Cardiac muscle cell (in vitro differentiated cells and primary cell): ENCODE results near the gene SCIMP. TPM values are rescaled to one million over a fixed set of nuclear protein-coding genes. Genes with fewer than 3 reads are reported as not detected.
"Not testable (repeated sequence)": the region's sequence is repeated elsewhere in the genome, so short reads cannot be mapped to it uniquely, and the experiment has no call there.

Experiments
- DNase-seq, 2 donors: peaks; one replicate each; pipeline versions ENCODE4 v3.0.0 to v3.0.0-alpha.2; 2010 to 2017; ENCODE audit warnings: low read depth in 1 of 2, low spot score in 1 of 2
- H3K27ac ChIP-seq: fragments of 200-600 bp; sonication (generic); 2 replicates; pipeline ENCODE4 v1.5.1; 2016
- H3K27me3 ChIP-seq: fragments of 200-600 bp; sonication (generic); 2 replicates; pipeline ENCODE4 v1.6.0; 2016; ENCODE audit warnings: control low read depth
- H3K36me3 ChIP-seq: fragments of 200-600 bp; sonication (generic); 2 replicates; pipeline ENCODE4 v1.5.1; 2016; ENCODE audit warnings: control low read depth
- H3K4me1 ChIP-seq: fragments of 200-600 bp; sonication (generic); 2 replicates; pipeline ENCODE4 v1.8.1; 2017; ENCODE audit warnings: low read depth, mild to moderate bottlenecking, mixed run types
- H3K4me3 ChIP-seq: fragments of 200-600 bp; sonication (generic); 2 replicates; pipeline ENCODE4 v1.5.1; 2016; ENCODE audit warnings: mild to moderate bottlenecking
- H3K9me3 ChIP-seq: fragments of 200-600 bp; sonication (generic); 2 replicates; pipeline ENCODE4 v1.5.1; 2017; ENCODE audit warnings: low read depth, mild to moderate bottlenecking, control low read depth
- polyA plus RNA-seq: library from polyadenylated mRNA; unstranded; fragments of >200 nt; fragmentation: Nextera tagmentation; extraction: Ambion mirVana; gene quantifications from 2 replicates; pipeline ENCODE4 v1.2.1, GENCODE V29; 2016
- total RNA-seq: library from RNA; depleted of rRNA; stranded (reverse); fragments of >200 nt; gene quantifications from 2 replicates; pipeline ENCODE4 v1.2.3, GENCODE V29; 2016
- TF ChIP-seq, protein P1 (sequence below): IDR thresholded peaks from 2 replicates; pipeline ENCODE4 v1.5.1; 2012; ENCODE audit warnings: low read depth, mild to moderate bottlenecking, low read length

The SCIMP gene
- total and polyA plus RNA-seq, 2 experiments from 2014 or later = 0.72 TPM; not detected in 1

DNA sequence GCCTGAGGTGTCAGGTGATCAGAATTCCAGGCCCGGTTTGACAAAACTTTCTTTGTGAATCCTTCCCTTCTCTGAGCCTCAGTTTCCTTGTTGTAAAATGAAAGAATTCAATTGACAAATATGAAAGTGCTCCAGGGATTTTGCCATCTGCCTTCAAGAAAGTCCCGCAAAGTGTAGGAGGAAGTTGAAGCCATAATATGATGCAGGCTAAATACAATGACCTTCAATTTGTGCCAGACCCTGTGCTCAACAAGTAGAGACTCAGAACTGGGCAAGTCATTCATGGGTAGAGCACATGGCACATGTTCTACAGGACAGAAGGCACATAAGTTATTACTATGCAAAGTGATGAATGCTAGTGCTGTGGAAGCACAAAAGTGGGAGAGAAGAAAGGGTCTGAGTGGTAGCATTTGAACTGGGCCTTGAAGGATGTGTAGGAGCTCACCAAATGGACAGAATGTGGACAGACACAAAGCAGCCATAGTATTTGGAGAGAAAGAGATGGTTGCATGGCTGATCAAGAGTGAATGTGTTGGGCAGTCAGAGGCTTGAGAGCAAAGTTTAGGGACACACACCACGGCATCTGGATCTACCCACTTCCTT is 2.4 kb upstream of the SCIMP start:
- TF ChIP-seq, protein P1, sequence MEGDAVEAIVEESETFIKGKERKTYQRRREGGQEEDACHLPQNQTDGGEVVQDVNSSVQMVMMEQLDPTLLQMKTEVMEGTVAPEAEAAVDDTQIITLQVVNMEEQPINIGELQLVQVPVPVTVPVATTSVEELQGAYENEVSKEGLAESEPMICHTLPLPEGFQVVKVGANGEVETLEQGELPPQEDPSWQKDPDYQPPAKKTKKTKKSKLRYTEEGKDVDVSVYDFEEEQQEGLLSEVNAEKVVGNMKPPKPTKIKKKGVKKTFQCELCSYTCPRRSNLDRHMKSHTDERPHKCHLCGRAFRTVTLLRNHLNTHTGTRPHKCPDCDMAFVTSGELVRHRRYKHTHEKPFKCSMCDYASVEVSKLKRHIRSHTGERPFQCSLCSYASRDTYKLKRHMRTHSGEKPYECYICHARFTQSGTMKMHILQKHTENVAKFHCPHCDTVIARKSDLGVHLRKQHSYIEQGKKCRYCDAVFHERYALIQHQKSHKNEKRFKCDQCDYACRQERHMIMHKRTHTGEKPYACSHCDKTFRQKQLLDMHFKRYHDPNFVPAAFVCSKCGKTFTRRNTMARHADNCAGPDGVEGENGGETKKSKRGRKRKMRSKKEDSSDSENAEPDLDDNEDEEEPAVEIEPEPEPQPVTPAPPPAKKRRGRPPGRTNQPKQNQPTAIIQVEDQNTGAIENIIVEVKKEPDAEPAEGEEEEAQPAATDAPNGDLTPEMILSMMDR = no peak
- Histone ChIP-seq H3K27me3 (no peaks in the 10 kb centered on the region), H3K27ac (no peak overlapping the region), H3K4me1 (peaks cover under 1% of the 10 kb centered on the region), H3K9me3 (no peaks in the 10 kb centered on the region), H3K36me3 (no peaks in the 10 kb centered on the region), H3K4me3 (no peak overlapping the region)
- DNase-seq = no peak

DNA sequence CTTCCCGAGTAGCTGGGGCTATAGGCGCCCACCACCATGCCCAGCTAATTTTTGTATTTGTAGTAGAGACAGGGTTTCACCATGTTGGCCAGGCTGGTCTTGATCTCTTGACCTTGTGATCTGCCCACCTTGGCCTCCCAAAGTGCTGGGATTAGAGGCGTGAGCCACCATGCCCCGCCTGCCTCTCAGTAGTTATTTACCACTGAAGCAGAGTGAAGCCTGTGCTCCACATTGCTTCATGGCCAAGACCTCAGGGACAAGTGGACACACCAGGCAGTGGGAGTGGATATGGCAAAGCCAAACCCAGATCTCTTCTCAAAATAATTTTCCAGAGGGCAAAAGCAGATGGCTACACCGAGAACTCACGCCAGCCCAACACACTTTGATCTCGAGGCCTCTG is 1.2 kb downstream of the SCIMP start:
- not testable (repeated sequence) for H3K4me3 ChIP-seq, H3K4me1 ChIP-seq, H3K27me3 ChIP-seq, H3K36me3 ChIP-seq, H3K27ac ChIP-seq, H3K9me3 ChIP-seq, DNase-seq

DNA sequence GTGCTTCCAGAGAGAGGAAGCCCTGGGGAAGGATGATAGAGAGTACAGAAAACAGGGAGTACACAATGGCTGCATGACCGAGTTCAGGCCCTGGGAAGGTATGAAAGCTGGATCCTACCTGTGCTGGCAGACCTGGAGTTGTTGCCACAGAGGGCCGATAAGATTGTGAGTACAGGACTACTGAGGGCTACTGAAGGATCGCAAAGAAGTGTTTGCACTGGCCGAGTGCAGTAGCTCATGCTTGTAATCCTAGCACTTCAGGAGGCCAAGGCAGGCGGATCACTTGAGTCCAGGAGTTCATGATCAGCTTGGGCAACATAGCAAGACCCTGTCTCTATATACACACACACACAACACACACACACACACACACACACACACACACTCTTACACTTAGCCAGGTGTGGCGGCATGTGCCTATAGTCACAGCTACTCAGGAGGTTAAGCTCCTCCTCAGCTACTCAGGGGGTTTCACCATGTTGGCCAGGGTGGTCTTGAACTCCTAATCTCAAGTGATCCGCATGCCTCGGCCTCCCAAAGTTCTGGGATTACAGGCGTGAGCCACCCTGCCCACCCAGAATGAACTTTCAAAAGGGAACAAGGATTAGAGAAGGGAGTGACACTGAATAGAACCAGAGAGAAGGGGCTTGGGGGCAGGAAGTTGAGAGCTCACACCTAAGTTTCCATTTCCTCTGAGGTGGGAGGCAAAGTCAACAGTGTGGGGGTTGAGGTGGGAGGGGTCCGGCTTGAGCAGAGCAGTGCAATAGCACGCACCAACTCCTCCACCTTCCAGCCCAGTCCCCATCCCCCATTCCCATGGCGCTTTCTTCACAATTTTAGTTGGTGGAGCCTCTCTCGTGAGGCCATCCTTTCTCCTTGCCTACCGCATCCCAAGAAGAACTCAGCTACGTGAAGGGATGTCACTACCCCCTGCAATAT is 7.5 kb downstream of the SCIMP start:
- Histone ChIP-seq H3K36me3 (no peaks in the 10 kb centered on the region), H3K4me3 (no peak overlapping the region), H3K27ac (no peak overlapping the region), H3K9me3 (no peaks in the 10 kb centered on the region), H3K27me3 (no peaks in the 10 kb centered on the region), H3K4me1 (no peaks in the 10 kb centered on the region)
- DNase-seq = no peak
- TF ChIP-seq, protein P1 = no peak

DNA sequence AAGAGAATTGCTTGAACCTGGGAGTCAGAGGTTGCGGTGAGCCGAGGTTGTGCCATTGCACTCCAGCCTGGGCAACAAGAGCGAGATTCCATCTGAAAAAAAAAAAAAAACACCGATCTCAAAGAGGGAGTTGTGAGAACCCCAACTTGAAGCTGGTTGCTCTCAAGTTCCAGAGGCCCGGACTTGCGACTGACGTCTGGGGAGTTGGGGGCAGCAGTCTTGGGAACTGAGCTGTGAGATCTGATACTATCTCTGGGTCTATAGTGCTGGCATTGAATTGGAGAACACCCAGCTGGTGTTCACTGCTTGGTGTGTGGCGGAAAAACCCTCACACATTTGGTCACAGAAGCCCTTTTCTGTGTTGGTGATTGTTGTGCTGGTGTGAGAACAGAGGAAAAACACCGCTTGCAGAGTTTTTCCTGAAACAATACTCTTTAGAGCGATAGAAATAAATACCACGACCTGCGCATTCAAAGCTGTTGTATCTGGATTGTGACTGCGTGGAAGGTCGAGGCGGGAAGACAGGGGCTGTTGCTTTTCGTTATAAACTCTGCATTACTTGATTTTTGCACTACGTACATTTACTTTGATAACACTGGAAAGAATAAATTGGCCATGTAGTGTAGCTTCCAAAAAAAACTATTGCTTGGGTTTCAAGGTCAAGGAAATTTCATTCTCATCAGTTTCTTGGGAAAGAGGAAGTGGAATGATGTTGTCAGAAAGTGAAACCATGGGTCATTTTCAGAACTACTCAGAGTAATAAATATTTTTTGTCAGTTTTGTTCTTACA is 8.8 kb downstream of the SCIMP start:
- Histone ChIP-seq H3K27ac (no peak overlapping the region), H3K4me1 (no peaks in the 10 kb centered on the region), H3K9me3 (no peaks in the 10 kb centered on the region), H3K4me3 (no peak overlapping the region), H3K27me3 (no peaks in the 10 kb centered on the region), H3K36me3 (no peaks in the 10 kb centered on the region)
- TF ChIP-seq, protein P1 = no peak
- DNase-seq = no peak

DNA sequence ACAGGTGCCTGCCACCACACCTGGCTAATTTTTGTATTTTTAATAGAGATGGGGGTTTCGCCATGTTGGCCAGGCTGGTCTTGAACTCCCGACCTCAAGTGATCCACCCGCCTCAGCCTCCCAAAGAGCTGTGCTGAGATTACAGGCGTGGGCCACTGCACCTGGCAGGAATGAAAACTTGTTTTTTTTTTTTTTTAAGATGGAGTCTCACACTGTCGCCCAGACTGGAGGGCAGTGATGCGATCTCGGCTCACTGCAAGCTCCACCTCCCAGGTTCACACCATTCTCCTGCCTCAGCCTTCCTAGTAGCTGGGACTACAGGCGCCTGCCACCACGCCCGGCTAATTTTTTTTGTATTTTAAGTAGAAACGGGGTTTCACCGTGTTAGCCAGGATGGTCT is 12.7 kb downstream of the SCIMP start:
- H3K4me1 ChIP-seq, H3K36me3 ChIP-seq, H3K27me3 ChIP-seq, H3K9me3 ChIP-seq, H3K4me3 ChIP-seq, DNase-seq, H3K27ac ChIP-seq: not testable (repeated sequence)

DNA sequence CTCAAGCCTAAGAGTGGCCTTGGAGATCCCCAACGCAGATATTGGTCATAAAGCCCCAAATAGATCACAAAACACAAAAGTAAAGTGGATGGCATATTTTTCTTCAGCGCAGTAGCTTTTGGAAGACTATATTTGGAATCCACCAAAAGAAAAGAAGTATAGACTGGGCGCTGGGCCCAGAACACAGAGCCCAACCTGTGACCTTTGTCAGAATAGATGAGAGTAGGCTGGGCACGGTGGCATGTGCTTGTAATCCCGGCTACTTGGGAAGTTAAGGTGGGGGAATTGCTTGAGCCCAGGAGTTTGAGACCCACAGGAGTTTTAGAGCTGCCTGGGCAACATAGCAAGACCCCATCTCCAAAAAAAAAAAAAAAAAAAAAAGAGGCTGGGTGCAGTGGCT is 14.6 kb downstream of the SCIMP start:
- Histone ChIP-seq H3K4me1 (no peaks in the 10 kb centered on the region), H3K27ac (no peak overlapping the region), H3K36me3 (peaks cover 9% of the 10 kb centered on the region), H3K9me3 (no peaks in the 10 kb centered on the region), H3K27me3 (no peaks in the 10 kb centered on the region), H3K4me3 (no peak overlapping the region)
- no peak for DNase-seq
- TF ChIP-seq, protein P1 = no peak
